Measurements from ENCODE around the gene STOML1. TPM values are rescaled to one million over a fixed set of nuclear protein-coding genes. Genes with fewer than 3 reads are reported as not detected.

The STOML1 gene
- polyA plus RNA-seq, 2 of the 4 experiments (the other 2 are of a cell fraction), result 4.3 to 4.9 TPM

DNA sequence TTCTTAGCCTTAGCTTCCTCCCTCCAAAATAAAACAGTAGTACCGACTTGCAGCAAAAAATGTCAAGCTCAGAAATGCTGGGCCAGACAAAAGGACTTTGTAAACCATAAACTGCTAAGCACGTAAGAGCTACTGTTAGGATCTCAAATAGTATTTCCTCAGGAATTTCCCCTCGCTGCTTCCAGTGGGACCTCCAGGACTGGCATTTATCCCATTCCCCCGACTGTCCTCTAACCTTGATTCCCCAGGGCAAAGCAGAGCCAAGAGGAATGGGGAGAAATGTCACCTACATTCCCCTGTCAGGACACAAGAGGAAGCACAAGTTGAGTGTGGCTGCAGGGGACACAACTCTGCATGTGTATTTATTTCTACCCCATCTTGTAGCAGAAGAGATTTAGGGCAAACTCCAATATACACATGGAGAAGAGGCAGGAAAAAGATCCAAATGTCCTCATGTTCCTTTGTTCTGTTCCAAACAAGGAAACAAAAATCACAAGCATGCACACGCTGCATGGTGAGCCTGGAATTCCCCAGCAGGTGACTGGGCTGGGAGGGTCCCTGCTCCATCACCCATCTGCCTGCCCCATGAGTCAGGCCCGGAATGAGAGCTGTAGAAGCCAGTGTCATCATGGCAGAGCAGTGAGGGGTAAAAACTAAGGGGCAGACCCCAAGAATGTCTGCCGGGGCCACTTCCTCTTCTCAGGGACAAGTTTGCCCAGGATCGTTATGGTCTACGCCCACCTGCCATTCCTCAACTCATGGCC is 4.2 kb downstream of the STOML1 start:
- Histone ChIP-seq H3K4me2 (0 out of 3 replicates have a peak overlapping the region, but pooled peaks have one; percentile 23), H3K27ac (peak overlapping the region in 1 of 2 experiments; percentile 76; a peak in 3 of 6 replicates), H3K4me1 (peaks cover 42% of the 10 kb centered on the region), H3K4me3 (no peak overlapping the region), H3K9me3 (no peaks in the 10 kb centered on the region)
- FAIRE-seq (no peak), DNase-seq (ENCODE audit: low read depth in 1 of 2, low spot score in 1 of 2) (peak in 1 of 2 experiments; percentile 38), ATAC-seq (no peak)
- TF ChIP-seq ZC3H11A (IDR thresholded peaks at IDR 0.05) (no peak), MYC (IDR thresholded peaks at IDR 0.05; ENCODE audit: borderline replicate concordance, low read length) (no peak), FOSB (CRISPR knock-in tag; IDR thresholded peaks at IDR 0.05) (no peak)
- TF ChIP-seq, protein P1, sequence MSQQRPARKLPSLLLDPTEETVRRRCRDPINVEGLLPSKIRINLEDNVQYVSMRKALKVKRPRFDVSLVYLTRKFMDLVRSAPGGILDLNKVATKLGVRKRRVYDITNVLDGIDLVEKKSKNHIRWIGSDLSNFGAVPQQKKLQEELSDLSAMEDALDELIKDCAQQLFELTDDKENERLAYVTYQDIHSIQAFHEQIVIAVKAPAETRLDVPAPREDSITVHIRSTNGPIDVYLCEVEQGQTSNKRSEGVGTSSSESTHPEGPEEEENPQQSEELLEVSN (IDR thresholded peaks at IDR 0.05; ENCODE audit: borderline replicate concordance, low read depth), result no peak
- WGBS (ENCODE audit: missing lambda C conversion rate), result 47% methylated on average over 7 of the region's 9 CpGs
- CTCF ChIA-PET, result interaction anchor here (0.8 to 2.2 kb wide), 3 partner anchors 10 to 320 kb away, joined by 3 to 8 read pairs (median 5); no protein-coding TSS in a partner anchor
- POLR2A ChIA-PET, result no interaction called here

DNA sequence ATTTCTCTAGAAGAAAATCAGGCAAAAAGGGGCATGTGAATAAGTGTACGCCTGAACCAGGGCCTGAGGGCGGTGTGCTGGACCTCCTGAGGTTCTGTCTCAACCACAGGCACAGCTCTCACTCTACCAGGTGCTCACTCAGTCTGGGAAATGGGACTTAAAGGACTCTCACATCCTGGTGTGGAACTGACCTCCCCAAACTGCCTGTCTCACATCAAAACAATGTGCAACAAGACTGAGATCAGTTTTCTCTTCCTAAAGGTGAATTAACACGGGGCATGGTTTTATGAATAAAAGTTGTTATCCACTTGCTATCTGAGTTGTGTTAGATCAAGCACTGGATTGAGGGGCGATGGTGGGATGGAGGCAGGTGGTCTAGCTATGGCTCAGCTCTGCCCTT is 4.8 kb downstream of the STOML1 start:
- no peak for DNase-seq (ENCODE audit: low read depth in 1 of 2, low spot score in 1 of 2)
- peaks cover 44% of the 10 kb centered on the region for H3K4me1 ChIP-seq
- ChIA-PET CTCF (interaction anchor here (0.8 to 6.5 kb wide), 3 partner anchors 14 to 321 kb away, joined by 3 to 46 read pairs (median 8); no protein-coding TSS in a partner anchor), POLR2A (no interaction called here)
- no peak for ATAC-seq
- H3K27ac ChIP-seq, result peak overlapping the region in 1 of 2 experiments; percentile 76; a peak in 2 of 6 replicates
- H3K4me2 ChIP-seq, result no peak overlapping the region
- H3K4me3 ChIP-seq, result no peak overlapping the region
- WGBS (ENCODE audit: missing lambda C conversion rate), result 83% methylated on average over 4 of the region's 4 CpGs
- no peaks in the 10 kb centered on the region for H3K9me3 ChIP-seq
- no peak for FAIRE-seq
- TF ChIP-seq SREBF2 (IDR thresholded peaks at IDR 0.05) (no peak), HOXB5 (CRISPR knock-in tag; IDR thresholded peaks at IDR 0.05) (no peak), RCOR1 (IDR thresholded peaks at IDR 0.05; ENCODE audit: low read depth, low read length) (no peak), HOXA7 (CRISPR knock-in tag; IDR thresholded peaks at IDR 0.05) (no peak), ZC3H11A (IDR thresholded peaks at IDR 0.05) (no peak), ESRRA (IDR thresholded peaks at IDR 0.05; ENCODE audit: borderline replicate concordance, low read length) (no peak), BHLHE40 (IDR thresholded peaks at IDR 0.05; ENCODE audit: low read depth, low read length) (no peak), EP300 (IDR thresholded peaks at IDR 0.05) (no peak), CHD4 (IDR thresholded peaks at IDR 0.05; ENCODE audit: borderline replicate concordance) (no peak), ZNF302 (CRISPR knock-in tag; IDR thresholded peaks at IDR 0.05) (no peak), HDAC2 (IDR thresholded peaks at IDR 0.05) (no peak), CBX2 (IDR thresholded peaks at IDR 0.05; ENCODE audit: borderline replicate concordance, low read depth) (no peak), CBX8 (IDR thresholded peaks at IDR 0.05) (no peak), TFCP2L1 (CRISPR knock-in tag; IDR thresholded peaks at IDR 0.05) (no peak), RARB (CRISPR knock-in tag; IDR thresholded peaks at IDR 0.05) (no peak), JUNB (IDR thresholded peaks at IDR 0.05) (no peak)
- TF ChIP-seq, protein P2, sequence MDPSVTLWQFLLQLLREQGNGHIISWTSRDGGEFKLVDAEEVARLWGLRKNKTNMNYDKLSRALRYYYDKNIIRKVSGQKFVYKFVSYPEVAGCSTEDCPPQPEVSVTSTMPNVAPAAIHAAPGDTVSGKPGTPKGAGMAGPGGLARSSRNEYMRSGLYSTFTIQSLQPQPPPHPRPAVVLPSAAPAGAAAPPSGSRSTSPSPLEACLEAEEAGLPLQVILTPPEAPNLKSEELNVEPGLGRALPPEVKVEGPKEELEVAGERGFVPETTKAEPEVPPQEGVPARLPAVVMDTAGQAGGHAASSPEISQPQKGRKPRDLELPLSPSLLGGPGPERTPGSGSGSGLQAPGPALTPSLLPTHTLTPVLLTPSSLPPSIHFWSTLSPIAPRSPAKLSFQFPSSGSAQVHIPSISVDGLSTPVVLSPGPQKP (IDR thresholded peaks at IDR 0.05; ENCODE audit: low read depth, low read length), result no peak
- TF ChIP-seq, protein P3, sequence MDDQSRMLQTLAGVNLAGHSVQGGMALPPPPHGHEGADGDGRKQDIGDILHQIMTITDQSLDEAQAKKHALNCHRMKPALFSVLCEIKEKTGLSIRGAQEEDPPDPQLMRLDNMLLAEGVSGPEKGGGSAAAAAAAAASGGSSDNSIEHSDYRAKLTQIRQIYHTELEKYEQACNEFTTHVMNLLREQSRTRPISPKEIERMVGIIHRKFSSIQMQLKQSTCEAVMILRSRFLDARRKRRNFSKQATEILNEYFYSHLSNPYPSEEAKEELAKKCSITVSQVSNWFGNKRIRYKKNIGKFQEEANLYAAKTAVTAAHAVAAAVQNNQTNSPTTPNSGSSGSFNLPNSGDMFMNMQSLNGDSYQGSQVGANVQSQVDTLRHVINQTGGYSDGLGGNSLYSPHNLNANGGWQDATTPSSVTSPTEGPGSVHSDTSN (IDR thresholded peaks at IDR 0.05), result no peak
- TF ChIP-seq, protein P4, sequence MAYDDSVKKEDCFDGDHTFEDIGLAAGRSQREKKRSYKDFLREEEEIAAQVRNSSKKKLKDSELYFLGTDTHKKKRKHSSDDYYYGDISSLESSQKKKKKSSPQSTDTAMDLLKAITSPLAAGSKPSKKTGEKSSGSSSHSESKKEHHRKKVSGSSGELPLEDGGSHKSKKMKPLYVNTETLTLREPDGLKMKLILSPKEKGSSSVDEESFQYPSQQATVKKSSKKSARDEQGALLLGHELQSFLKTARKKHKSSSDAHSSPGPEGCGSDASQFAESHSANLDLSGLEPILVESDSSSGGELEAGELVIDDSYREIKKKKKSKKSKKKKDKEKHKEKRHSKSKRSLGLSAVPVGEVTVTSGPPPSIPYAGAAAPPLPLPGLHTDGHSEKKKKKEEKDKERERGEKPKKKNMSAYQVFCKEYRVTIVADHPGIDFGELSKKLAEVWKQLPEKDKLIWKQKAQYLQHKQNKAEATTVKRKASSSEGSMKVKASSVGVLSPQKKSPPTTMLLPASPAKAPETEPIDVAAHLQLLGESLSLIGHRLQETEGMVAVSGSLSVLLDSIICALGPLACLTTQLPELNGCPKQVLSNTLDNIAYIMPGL (CRISPR knock-in tag; IDR thresholded peaks at IDR 0.05; ENCODE audit: borderline replicate concordance), result no peak
